HS-5 (cell line): ENCODE results near the gene WDR74.
"Not testable (repeated sequence)": the region's sequence is repeated elsewhere in the genome, so short reads cannot be mapped to it uniquely, and the experiment has no call there.

Experiments used
- DNase-seq: peaks from one replicate; pipeline ENCODE4 v3.0.0-alpha.2; 2012; ENCODE audit warnings: low read depth

Gene WDR74

GRCh38 chr11:62841361-62842170 is 2.2 kb upstream of the WDR74 start:
- DNase-seq: peak; percentile 100

GRCh38 chr11:62840721-62841360 is 1.5 kb upstream of the WDR74 start:
- peak; percentile 78 for DNase-seq

- no peak for DNase-seq
Observed at GRCh38 chr11:62835336-62835735, 4.1 kb downstream of the WDR74 start.

DNA sequence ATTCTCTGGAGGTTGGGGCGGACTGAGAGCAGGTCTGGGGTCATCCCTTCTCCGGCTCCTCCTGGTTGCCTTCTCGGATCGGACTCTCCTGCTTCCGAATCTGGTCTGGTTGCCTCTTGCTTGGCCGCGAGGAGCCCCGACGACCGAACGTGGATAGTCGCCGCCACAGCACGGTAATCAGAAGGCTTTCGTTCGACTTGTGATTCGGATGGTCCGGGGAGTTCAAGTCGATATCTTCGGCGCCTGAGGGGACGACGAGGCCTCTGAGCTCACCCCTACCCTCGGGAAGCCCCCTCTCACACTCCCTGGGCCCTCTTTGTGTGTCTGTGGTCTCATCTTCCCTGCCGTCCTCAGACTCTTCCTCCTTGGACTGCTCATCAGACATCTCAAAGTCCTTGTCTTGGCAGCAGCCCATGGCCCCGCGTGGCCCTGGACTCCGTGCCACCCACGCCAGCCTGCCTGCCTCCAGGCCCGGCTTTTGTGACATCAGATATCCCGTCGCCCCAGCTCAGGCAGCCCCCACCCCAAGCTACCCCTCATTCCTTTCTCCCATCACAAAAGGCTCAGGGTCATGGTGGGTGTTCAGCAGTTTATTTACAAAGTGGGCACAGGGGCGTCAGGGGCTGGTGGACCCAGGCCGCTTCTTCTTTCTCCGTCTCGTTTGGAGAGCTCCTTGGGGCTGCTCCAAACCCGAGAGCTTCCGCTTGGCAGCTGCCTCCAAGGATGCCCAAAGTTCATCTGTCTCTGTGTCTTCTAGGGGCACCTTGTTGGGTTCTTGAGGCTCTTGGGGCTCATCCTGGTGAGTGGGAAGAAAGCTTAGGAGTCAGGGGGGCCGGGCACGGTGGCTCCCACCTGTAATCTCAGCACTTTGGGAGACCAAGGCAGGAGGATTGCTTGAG is 6.8 kb downstream of the WDR74 start, which contains the start of gene TEX54:
TSS of gene TEX54 (minus strand) at position 506 of the 899 bp plus-strand sequence.
- no peak for DNase-seq

DNA sequence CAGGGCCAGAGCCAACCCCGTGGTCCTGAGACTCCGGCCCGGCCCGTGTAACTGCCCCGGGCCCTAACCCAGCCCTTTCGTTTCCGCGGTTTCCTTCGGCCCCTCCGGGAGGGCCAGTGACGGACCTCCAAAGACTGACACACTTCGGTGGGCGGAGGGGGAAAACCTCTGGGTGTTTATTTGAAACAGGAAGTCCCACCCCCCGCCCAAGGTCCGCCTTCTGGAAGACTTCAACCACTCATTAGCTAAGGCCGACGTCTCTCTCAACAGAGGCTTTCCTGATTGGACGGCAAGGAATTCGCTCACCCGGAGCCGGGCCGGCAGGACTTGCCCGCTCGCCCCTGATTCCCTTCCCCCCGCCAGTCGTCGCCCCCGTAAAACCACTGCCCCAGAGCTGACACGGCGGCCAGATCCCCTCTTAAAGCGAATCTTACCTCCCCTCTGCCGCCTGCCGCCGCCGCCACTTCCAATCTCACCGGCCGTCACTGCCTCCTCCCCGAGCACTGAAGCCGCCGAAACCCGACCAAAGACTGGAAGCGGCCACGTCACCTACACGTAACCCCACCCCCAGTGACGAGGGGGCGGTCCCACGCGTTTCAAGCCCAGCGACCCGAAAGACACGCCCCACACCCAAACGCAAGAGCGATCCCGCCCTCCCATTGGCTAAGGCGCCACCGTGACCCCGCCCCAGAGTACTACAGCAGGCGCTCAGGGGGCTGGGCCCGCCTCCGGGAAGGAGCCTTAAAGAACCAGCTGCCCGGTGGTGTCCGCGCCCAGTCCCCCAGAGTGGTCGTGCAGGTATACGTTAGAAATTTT is 7.7 kb downstream of the WDR74 start, which contains the start of gene STX5:
TSS of gene STX5 (minus strand) at position 532 of the 816 bp plus-strand sequence. CDS start 808 bp downstream, outside the sequence.
- DNase-seq: peak; percentile 95

DNA sequence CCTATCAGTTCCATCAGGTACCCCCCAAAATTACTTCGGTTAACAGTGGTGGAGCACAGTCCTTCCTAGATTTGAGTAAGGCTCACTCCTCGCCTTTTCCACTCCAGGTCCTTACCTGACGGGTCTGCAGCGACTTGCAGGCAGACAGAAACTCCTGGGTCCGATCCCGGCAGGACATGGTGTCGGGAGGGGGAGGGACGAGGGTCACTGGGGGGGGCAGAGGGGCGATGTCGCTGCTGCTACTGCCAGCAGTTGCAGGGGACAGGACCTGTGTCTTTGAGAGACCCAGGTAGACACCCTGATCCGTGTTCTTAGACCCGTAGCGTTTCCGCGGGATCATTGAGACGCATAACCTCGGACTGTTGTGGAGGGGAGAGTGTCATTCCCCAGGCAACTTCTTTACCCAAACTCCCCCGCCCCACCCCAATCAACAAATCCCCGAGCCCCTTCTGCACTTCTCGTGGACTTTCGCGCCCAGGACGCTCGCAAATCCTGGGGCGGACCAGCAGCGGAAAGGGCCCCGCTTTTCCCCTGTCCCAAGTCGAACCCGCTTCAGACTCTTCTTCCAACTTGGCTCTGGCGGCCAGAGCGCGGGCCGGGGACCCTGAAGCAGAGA is 8.4 kb downstream of the WDR74 start:
- DNase-seq: no peak

- not testable (repeated sequence) for DNase-seq
Observed at GRCh38 chr11:62828130-62828529, 11.3 kb downstream of the WDR74 start.

DNA sequence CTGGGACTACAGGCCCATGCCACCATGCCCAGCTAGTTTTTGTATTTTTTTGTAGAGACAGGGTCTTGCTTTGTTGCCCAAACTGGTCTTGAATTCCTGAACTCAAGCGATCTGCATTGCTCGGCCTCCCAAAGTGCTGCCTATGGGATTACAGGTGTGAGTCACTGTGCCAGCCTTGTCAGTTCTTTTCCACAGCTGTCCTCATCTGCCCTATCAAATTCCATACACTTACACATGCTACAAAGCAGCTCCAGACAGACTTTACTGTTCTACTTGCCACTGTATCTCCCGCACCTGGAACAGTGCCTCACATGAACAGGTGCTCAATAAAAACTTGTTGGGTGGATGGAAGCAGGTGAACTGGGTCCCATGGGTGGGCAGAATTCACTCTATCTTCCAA is 15.7 kb downstream of the WDR74 start:
- no peak for DNase-seq

DNA sequence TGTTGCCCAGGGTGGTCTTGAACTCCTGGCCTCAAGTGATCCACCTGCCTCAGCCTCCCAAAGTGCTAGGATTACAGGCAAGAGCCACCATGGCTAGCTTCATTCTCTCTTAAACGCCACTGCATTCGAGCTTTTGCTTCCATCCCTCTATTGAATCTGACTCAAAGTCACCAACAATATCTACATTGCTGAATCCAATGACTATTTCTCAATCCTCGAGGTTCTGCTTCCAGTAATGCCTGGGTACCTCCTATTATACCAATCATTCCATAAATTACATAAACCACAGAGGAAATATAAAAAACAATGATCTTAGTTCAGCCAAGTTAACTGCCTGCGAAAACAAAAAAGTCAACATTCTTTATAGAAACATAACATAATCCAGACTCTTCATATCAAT is 22.3 kb downstream of the WDR74 start:
- no peak for DNase-seq

DNA sequence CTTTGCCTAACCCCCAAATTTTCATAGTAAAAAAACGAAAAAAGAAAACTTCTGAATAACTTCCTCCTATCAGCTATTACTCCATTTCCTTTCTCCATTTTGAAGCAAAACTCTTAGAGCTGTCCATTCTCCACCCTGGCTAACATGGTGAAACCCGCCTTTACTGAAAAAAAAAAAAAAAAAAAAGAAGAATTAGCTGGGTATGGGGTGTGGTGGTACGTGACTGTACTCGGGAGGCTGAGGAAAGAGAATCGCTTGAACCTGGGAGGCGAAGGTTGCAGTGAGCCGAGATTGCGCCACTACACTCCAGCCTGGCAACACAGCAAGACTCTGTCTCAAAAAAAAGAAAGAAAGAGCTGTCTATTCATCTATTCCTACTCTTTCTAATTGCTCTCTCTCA is 22.8 kb downstream of the WDR74 start:
- DNase-seq: no peak

DNA sequence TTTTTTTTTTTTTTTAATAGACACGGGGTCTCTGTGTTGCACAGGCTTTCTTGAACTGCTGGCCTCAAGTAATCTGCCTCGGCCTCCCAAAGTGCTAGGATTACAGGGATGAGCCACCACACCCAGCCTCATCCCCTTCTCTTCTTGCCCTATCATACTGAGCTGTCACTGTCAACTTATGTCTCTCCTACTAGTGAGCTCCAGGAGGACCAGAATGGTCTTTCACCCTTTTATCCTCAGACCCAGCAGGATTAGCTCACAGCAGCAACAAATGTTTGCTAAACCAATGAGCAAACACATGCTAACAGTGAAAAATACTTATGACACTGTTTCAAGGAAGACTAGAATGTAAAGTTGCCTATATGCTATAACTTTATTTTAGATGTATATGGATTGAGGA is 27.7 kb downstream of the WDR74 start:
- no peak for DNase-seq

DNA sequence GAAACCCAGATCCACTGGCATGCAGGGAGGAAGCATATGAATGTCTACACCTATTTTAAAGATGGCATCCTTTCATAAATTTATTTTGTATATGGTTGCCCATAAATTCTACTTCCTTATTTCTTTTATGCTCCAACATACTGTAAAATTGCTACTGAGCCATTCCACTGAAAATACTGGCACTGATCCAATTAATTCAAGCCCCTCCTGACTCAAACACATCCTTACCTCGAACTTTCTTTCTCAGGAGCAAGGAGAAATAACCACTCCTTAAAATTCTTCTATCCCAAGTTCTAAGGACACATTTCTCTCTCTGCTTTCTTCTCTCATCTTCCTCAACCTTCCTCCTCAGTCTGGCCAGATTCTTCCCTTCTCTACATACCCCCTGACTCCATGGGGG is 28.6 kb downstream of the WDR74 start:
- no peak for DNase-seq

DNA sequence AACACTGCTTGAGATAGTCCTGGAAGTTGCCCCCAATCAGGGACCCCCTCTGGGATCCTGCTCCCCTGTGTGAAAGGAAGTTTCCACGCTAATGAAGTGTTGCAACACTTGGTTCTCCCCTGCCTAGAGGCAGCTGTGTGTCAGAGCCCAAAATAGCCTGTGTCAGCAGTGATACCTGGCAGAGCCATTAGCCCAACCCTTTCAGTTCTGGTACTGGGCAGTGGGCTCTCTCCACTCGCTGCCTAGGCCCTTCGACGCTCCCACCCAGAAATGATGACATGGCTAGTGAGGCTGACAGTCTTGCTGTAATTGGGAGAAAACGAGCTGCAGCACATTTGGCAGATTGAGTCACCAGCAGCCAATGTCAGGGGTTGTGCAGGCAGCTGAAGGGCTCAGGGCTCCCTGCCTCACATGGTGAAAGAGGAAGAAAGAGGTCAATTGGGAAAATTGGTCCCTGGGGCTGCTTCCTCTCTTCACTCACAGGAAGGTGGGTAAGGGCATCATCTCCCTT is 32.7 kb downstream of the WDR74 start:
- no peak for DNase-seq

- no peak for DNase-seq
Observed at GRCh38 chr11:62805961-62806441, 33.4 kb downstream of the WDR74 start.

- DNase-seq: peak; percentile 75
Observed at GRCh38 chr11:62805076-62805892, 34.1 kb downstream of the WDR74 start, which contains the start of gene NXF1. Gene NXF1, minus strand, starts transcription at chr11:62805440. Its CDS starts 84 bp downstream, at chr11:62805356.

DNA sequence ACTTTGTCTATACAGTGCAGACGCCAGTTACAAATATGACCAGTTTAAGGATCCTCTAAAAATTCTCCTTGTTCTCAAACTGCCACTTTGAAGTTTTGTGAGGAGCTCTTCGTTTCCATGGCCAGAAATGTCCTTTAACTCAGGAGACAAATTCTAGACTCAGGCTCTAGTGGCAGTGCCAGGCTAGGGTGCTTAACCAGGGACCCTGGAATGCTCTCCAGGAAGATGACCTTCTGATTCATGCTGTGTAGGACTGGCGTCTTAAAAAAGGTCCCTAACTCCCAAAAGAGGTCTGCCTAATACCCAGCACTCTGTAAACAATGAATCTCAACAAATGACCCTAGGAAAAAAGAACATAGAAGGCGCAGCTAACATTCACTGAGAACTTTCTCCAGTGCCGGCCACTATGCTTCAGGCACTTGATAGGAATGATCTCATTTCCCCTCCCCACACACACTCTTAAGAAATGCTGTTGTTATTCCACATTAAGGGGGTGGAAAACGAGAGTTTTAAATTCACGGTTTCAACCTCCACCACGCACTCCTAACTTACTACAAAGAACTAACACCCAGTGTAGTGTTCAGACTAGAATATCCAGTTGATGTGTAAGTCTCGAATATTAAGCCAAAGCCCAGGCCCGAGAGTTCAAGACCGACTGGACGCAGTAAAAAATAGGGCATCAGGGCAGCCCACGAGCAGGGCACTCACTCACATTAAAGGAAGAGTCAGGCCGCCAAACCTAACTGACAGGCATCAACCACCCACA is 34.9 kb downstream of the WDR74 start:
- DNase-seq: no peak

- no peak for DNase-seq
Observed at GRCh38 chr11:62801071-62801470, 38.3 kb downstream of the WDR74 start.

DNA sequence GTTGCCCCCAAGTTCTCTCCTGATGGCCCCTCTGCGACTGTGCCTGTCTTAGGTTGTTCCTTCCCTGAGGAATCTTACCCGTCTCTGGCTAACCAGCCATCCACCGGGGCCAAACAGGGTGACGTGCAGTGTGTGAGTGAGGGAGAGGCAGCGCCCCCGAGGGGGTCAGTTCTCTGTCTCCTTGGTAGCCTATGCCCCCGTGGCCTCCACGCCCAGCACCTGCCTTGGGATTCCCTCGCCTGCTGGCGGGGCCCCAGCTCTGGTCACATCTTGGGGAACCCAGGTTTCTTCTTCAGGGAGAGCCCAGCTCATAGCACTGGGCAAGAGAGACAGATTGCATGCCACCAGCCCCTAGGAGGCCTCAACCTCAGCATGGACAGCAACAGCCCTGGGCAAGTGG is 39.9 kb downstream of the WDR74 start:
- no peak for DNase-seq

GRCh38 chr11:62796281-62796680 is 43.1 kb downstream of the WDR74 start:
- DNase-seq: no peak
